ENCODE measurements around the gene USP10. TPM values are rescaled to one million over a fixed set of nuclear protein-coding genes. Genes with fewer than 3 reads are reported as not detected.

The USP10 gene
- total RNA-seq, 1 donor from 2014 or later, result 100 TPM

DNA sequence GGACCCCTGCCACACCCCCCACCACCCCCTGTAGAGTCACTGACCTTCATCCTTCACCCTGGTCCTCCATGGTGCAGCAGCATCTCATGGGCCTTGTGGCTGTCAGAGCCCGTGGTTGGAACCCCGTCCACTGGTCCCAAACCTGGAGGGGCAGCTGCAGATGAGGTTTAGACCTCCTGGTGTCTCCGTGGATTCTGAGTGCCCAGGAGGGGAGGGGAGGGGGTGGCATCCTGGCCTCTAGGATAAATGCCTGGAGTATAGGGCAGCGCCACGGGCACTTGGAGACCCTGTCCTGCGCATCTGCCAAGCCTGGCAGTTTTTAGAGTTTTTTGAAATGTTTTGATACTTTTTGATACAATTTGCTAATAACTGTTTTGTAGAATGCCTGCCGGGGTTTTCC lies 34.0 kb upstream of the USP10 start:
- H3K27me3 Mint-ChIP-seq (ENCODE audit: unreplicated experiment), result peaks cover 2% of the 10 kb centered on the region
- no peaks in the 10 kb centered on the region for H3K36me3 Mint-ChIP-seq (ENCODE audit: unreplicated experiment)
- no peaks in the 10 kb centered on the region for H3K9me3 Mint-ChIP-seq (ENCODE audit: unreplicated experiment)
- TF ChIP-seq, protein P1, sequence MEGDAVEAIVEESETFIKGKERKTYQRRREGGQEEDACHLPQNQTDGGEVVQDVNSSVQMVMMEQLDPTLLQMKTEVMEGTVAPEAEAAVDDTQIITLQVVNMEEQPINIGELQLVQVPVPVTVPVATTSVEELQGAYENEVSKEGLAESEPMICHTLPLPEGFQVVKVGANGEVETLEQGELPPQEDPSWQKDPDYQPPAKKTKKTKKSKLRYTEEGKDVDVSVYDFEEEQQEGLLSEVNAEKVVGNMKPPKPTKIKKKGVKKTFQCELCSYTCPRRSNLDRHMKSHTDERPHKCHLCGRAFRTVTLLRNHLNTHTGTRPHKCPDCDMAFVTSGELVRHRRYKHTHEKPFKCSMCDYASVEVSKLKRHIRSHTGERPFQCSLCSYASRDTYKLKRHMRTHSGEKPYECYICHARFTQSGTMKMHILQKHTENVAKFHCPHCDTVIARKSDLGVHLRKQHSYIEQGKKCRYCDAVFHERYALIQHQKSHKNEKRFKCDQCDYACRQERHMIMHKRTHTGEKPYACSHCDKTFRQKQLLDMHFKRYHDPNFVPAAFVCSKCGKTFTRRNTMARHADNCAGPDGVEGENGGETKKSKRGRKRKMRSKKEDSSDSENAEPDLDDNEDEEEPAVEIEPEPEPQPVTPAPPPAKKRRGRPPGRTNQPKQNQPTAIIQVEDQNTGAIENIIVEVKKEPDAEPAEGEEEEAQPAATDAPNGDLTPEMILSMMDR (IDR thresholded peaks at IDR 0.05; ENCODE audit: partially characterized antibody, unreplicated experiment), result no peak
- H3K4me1 Mint-ChIP-seq (ENCODE audit: low read depth, unreplicated experiment), result peaks cover 6% of the 10 kb centered on the region
- DNase-seq, result no peak
- no peak overlapping the region for H3K4me3 Mint-ChIP-seq (ENCODE audit: unreplicated experiment)
- H3K27ac Mint-ChIP-seq (ENCODE audit: unreplicated experiment), result no peak overlapping the region

- Mint-ChIP-seq H3K9me3 (ENCODE audit: unreplicated experiment) (no peaks in the 10 kb centered on the region), H3K27ac (ENCODE audit: unreplicated experiment) (no peak overlapping the region), H3K27me3 (ENCODE audit: unreplicated experiment) (peaks cover 4% of the 10 kb centered on the region), H3K4me3 (ENCODE audit: unreplicated experiment) (no peak overlapping the region), H3K36me3 (ENCODE audit: unreplicated experiment) (no peaks in the 10 kb centered on the region), H3K4me1 (ENCODE audit: low read depth, unreplicated experiment) (peaks cover 6% of the 10 kb centered on the region)
- TF ChIP-seq, protein P1 (IDR thresholded peaks at IDR 0.05; ENCODE audit: partially characterized antibody, unreplicated experiment), result no peak
- no peak for DNase-seq
Measured at GRCh38 chr16:84667600-84668309, 32.0 kb upstream of the USP10 start.

GRCh38 chr16:84670063-84670462 lies 29.7 kb upstream of the USP10 start:
- TF ChIP-seq, protein P1 (IDR thresholded peaks at IDR 0.05; ENCODE audit: partially characterized antibody, unreplicated experiment), result no peak
- peaks cover 2% of the 10 kb centered on the region for H3K9me3 Mint-ChIP-seq (ENCODE audit: unreplicated experiment)
- no peak overlapping the region for H3K4me3 Mint-ChIP-seq (ENCODE audit: unreplicated experiment)
- DNase-seq, result no peak
- H3K27me3 Mint-ChIP-seq (ENCODE audit: unreplicated experiment), result peaks cover 4% of the 10 kb centered on the region
- no peaks in the 10 kb centered on the region for H3K4me1 Mint-ChIP-seq (ENCODE audit: low read depth, unreplicated experiment)
- H3K27ac Mint-ChIP-seq (ENCODE audit: unreplicated experiment), result no peak overlapping the region
- no peaks in the 10 kb centered on the region for H3K36me3 Mint-ChIP-seq (ENCODE audit: unreplicated experiment)

GRCh38 chr16:84672276-84673202 lies 27.3 kb upstream of the USP10 start:
- peaks cover 4% of the 10 kb centered on the region for H3K4me1 Mint-ChIP-seq (ENCODE audit: low read depth, unreplicated experiment)
- H3K36me3 Mint-ChIP-seq (ENCODE audit: unreplicated experiment), result no peaks in the 10 kb centered on the region
- peak; percentile 88 for DNase-seq
- H3K27me3 Mint-ChIP-seq (ENCODE audit: unreplicated experiment), result peaks cover 4% of the 10 kb centered on the region
- H3K4me3 Mint-ChIP-seq (ENCODE audit: unreplicated experiment), result no peak overlapping the region
- TF ChIP-seq, protein P1 (IDR thresholded peaks at IDR 0.05; ENCODE audit: partially characterized antibody, unreplicated experiment), result peak; percentile 89
- H3K9me3 Mint-ChIP-seq (ENCODE audit: unreplicated experiment), result peaks cover 2% of the 10 kb centered on the region
- no peak overlapping the region for H3K27ac Mint-ChIP-seq (ENCODE audit: unreplicated experiment)

DNA sequence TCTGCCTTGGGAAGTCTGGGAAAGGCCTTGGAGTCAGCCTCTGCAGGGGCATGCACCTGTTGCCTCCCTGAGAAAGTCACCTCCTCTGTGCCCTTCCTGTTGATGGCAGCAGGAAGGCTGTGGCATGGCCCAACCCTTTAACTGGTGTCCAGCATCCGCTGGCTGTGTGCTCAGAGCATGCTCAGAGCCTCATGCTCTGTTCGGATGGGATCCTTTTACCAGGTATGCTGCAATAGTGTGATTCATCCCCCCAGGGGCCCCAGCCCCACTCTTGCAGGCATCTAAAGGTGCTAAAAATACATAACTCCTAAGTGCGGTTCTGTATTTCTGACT lies 26.6 kb upstream of the USP10 start:
- Mint-ChIP-seq H3K4me3 (ENCODE audit: unreplicated experiment) (no peak overlapping the region), H3K9me3 (ENCODE audit: unreplicated experiment) (peaks cover 4% of the 10 kb centered on the region), H3K27ac (ENCODE audit: unreplicated experiment) (no peak overlapping the region), H3K27me3 (ENCODE audit: unreplicated experiment) (peaks cover 6% of the 10 kb centered on the region), H3K36me3 (ENCODE audit: unreplicated experiment) (no peaks in the 10 kb centered on the region), H3K4me1 (ENCODE audit: low read depth, unreplicated experiment) (peaks cover 7% of the 10 kb centered on the region)
- TF ChIP-seq, protein P1 (IDR thresholded peaks at IDR 0.05; ENCODE audit: partially characterized antibody, unreplicated experiment), result no peak
- DNase-seq, result no peak

Data from glutamatergic neuron (in vitro differentiated cells).